ENCODE results near the gene SORCS2.

SORCS2 gene

DNA sequence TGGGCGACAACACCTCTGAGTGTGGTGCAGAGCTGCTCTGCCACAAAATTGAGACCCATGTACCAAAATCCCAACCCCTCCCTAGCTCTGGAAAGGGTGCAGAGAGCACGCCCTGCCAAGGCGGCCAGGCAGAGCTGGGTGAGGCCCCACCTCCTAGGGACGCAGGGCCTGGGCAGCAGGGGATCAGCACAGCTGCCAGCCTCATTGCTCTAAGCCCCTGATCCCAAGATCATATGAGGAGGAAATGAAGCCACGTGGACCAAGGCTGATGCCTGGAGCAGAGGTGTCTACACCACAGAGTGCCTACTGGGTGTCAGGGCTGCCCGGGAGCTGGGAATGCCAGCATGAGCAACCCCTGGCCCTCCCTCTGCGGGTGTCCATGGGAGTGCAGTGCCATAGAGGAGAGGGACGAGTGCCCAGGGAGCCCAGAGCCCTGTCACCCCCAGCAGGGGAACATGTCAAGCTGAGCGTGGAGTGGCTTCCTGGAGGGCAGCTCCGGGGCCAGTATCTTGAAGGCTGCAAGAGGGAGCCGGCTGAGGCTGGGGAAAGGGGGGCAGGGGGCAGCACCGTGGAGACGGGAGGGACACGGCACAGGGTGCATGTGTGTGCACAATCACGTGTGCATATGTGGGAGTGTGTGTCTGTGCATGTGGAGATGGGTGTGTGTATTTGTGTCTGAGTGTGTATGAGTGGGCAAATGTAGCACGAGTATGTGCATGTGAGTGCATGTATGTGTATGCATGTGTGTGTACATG lies 306.3 kb downstream of the SORCS2 start:
- H3K9ac ChIP-seq (ENCODE audit: low read depth, low read length) = no peak overlapping the region
- 80% methylated on average over 16 of the region's 16 CpGs for WGBS
- H3K4me1 ChIP-seq (ENCODE audit: insufficient read depth, low read length) = no peaks in the 10 kb centered on the region
- no peaks in the 10 kb centered on the region; the same call in 1 of the 2 replicates for H3K27me3 ChIP-seq (ENCODE audit: insufficient read depth, low read length)
- no peaks in the 10 kb centered on the region for H3K36me3 ChIP-seq (ENCODE audit: insufficient read depth, low read length)
- H3K9me3 ChIP-seq (ENCODE audit: insufficient read depth, low read depth, low read length) = no peaks in the 10 kb centered on the region
- no peak overlapping the region for H3K27ac ChIP-seq (ENCODE audit: low read depth, low read length)
- no peak overlapping the region for H3K4me3 ChIP-seq (ENCODE audit: low read length)

DNA sequence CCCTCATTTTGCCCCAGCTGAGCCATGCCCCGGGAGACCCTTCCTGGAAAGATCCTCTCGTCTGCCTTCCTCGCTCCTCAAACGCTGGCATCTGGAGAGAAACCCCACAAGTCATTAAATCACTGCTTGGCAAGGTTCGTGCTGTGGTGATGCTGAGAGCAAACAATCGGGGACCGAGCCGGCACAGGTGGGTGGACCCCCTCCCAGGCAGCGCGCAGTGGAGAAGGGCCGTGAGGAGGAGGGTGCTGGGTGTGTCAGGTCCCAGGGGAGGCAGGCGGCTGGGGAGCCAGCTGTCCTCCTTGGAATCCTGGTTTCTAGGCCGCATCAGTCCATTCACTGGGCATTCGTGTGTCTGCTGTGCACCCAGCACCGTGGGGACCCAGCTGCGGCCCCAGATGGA lies 307.3 kb downstream of the SORCS2 start:
- Histone ChIP-seq H3K4me1 (ENCODE audit: insufficient read depth, low read length) (no peaks in the 10 kb centered on the region), H3K27me3 (ENCODE audit: insufficient read depth, low read length) (no peaks in the 10 kb centered on the region; the same call in 1 of the 2 replicates), H3K9ac (ENCODE audit: low read depth, low read length) (no peak overlapping the region), H3K9me3 (ENCODE audit: insufficient read depth, low read depth, low read length) (no peaks in the 10 kb centered on the region), H3K27ac (ENCODE audit: low read depth, low read length) (no peak overlapping the region), H3K4me3 (ENCODE audit: low read length) (no peak overlapping the region), H3K36me3 (ENCODE audit: insufficient read depth, low read length) (no peaks in the 10 kb centered on the region)
- 92% methylated on average over 16 of the region's 16 CpGs for WGBS

DNA sequence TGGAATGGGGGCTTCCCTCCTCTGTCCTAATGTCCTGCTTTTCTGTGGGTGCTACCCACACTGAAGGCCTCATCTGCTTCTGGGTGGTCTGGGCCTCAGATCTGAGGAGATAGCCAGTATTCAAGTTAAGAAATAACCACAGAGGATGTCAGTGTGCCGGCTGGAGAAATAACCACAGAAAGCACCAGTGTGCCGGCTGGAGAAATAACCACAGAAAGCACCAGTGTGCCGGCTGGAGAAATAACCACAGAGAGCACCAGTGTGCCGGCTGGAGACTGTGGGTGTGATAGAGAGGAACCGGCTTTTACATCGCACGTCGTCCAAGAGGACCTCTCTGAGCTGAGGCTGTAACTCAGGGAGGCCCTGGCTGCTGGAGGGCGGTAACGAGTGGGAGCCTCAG lies 308.1 kb downstream of the SORCS2 start:
- no peaks in the 10 kb centered on the region; the same call in 1 of the 2 replicates for H3K27me3 ChIP-seq (ENCODE audit: insufficient read depth, low read length)
- H3K27ac ChIP-seq (ENCODE audit: low read depth, low read length) = no peak overlapping the region
- 82% methylated on average over 10 of the region's 10 CpGs for WGBS
- no peaks in the 10 kb centered on the region for H3K36me3 ChIP-seq (ENCODE audit: insufficient read depth, low read length)
- no peak overlapping the region for H3K9ac ChIP-seq (ENCODE audit: low read depth, low read length)
- H3K4me1 ChIP-seq (ENCODE audit: insufficient read depth, low read length) = no peaks in the 10 kb centered on the region
- H3K4me3 ChIP-seq (ENCODE audit: low read length) = no peak overlapping the region
- H3K9me3 ChIP-seq (ENCODE audit: insufficient read depth, low read depth, low read length) = no peaks in the 10 kb centered on the region

DNA sequence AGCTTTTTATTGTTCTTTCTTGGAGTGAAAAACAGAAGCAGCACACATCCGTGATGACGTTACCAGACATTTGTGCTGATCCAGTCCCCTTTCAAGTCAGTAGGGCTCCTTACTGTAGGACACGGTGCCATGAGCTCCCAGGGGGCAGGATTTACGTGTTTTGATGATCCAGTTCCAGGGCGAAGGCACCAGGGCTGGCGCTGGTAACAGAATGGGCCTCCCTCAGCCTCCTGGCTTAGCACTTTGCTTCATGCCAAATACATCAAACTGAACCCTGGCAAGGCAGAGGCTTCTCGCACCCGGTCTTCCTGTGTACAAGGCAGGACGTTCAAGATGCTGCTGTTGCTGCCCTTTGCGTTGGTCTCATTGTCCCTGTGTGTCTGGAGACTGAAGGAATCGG lies 309.0 kb downstream of the SORCS2 start:
- Histone ChIP-seq H3K27ac (ENCODE audit: low read depth, low read length) (no peak overlapping the region), H3K4me1 (ENCODE audit: insufficient read depth, low read length) (no peaks in the 10 kb centered on the region), H3K27me3 (ENCODE audit: insufficient read depth, low read length) (no peaks in the 10 kb centered on the region; the same call in 1 of the 2 replicates), H3K9ac (ENCODE audit: low read depth, low read length) (no peak overlapping the region), H3K4me3 (ENCODE audit: low read length) (no peak overlapping the region), H3K36me3 (ENCODE audit: insufficient read depth, low read length) (no peaks in the 10 kb centered on the region), H3K9me3 (ENCODE audit: insufficient read depth, low read depth, low read length) (no peaks in the 10 kb centered on the region)
- WGBS = 91% methylated on average over 11 of the region's 11 CpGs

DNA sequence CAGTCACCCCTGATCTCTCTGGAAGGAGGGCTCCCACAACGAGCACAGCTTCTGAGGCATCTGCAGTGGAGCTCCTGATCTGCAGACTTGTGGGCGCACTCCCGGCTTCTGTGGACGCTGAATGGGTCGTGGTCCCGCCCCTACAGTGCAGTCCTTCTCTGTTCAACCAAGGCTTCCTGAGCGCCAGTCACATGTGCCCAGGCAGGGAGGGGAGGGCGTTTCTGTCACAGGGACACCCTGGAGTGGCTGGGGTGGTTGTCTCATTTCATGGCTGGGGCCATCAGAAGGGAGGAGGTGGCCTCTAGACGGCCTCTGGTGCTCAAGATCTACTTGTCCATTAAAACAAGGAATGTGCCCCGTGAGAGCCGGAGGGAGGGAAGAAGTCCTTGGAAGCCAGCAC lies 309.5 kb downstream of the SORCS2 start:
- H3K4me1 ChIP-seq (ENCODE audit: insufficient read depth, low read length) = no peaks in the 10 kb centered on the region
- 74% methylated on average over 11 of the region's 11 CpGs for WGBS
- H3K4me3 ChIP-seq (ENCODE audit: low read length) = no peak overlapping the region
- H3K9me3 ChIP-seq (ENCODE audit: insufficient read depth, low read depth, low read length) = no peaks in the 10 kb centered on the region
- no peaks in the 10 kb centered on the region for H3K36me3 ChIP-seq (ENCODE audit: insufficient read depth, low read length)
- no peak overlapping the region for H3K9ac ChIP-seq (ENCODE audit: low read depth, low read length)
- H3K27ac ChIP-seq (ENCODE audit: low read depth, low read length) = no peak overlapping the region
- H3K27me3 ChIP-seq (ENCODE audit: insufficient read depth, low read length) = no peaks in the 10 kb centered on the region; the same call in 1 of the 2 replicates

DNA sequence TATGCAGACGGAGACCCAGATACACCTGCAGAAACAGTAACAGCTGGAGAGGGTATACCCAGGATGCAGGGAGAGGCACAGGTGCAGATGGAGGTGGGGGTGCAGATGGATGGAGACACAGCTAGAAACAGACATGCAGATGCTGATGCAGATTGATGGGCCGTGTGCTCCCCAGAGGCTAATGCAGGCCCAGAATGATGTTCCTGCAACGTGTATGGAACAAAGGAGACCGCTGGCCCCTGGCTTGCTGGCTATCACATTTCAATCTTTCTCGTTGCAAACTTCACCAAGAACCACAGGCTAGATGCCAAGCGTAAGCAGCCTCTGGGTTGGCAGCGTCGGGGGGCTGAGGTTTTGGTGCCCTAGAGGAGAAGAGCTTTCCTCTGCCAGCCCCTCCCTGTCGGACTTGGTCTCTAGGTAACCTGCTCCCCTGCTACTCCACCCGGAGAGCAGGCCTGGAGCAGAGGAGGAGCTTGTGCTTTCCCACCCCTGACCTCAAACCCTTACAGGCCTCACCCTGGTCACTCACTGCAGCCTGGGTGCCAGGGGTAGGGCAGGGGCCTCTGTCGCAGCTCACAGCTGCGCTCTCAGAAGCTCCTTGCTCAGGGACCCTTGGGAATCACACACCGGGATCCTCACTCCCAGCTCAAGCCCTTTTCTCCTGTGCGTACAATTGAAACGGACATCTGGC lies 311.4 kb downstream of the SORCS2 start:
- Histone ChIP-seq H3K9ac (ENCODE audit: low read depth, low read length) (no peak overlapping the region), H3K9me3 (ENCODE audit: insufficient read depth, low read depth, low read length) (no peaks in the 10 kb centered on the region), H3K27me3 (ENCODE audit: insufficient read depth, low read length) (no peaks in the 10 kb centered on the region), H3K27ac (ENCODE audit: low read depth, low read length) (no peak overlapping the region), H3K4me1 (ENCODE audit: insufficient read depth, low read length) (no peaks in the 10 kb centered on the region), H3K4me3 (ENCODE audit: low read length) (no peak overlapping the region), H3K36me3 (ENCODE audit: insufficient read depth, low read length) (no peaks in the 10 kb centered on the region)
- WGBS = 84% methylated on average over 15 of the region's 15 CpGs

DNA sequence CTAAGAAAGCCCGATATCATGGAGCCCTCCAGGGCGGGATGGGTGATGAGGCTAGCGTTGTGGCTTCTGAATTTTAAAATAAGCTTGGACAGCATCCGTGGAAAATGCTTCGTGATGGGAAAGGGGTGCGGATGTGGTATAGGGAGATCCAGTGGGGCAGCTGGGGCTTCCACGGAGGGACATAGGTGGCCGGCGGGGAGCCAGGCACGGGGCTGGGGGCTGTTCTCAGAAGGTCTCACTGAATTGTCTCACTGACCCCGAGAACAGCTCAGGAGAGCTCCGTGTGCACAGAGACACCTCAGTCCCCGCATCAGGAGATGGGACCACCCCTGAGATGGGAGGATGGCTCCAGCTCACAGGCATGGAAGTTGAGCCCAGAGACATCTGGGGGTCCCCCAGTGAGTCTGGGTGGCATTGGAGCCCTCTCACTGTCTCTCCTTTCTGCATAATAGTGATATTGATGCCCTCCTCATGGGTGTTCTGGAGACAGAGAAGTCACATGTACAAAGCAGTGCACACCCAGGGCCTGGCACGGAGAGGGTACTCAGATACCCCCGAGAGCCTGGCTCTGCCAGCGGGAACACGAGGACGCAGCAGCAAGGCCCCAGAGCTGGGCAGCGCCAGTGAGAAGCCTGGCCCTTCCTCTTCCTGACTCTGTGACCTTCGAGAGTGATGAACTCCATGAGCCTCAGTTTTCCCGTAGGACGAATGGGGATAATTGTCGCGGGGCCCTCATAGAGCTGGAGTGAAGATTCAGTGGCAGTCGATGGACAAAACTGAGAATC lies 313.0 kb downstream of the SORCS2 start:
- Histone ChIP-seq H3K4me3 (ENCODE audit: low read length) (no peak overlapping the region), H3K27me3 (ENCODE audit: insufficient read depth, low read length) (no peaks in the 10 kb centered on the region), H3K9me3 (ENCODE audit: insufficient read depth, low read depth, low read length) (no peaks in the 10 kb centered on the region), H3K4me1 (ENCODE audit: insufficient read depth, low read length) (no peaks in the 10 kb centered on the region), H3K27ac (ENCODE audit: low read depth, low read length) (no peak overlapping the region), H3K9ac (ENCODE audit: low read depth, low read length) (no peak overlapping the region), H3K36me3 (ENCODE audit: insufficient read depth, low read length) (no peaks in the 10 kb centered on the region)
- 93% methylated on average over 25 of the region's 25 CpGs for WGBS

DNA sequence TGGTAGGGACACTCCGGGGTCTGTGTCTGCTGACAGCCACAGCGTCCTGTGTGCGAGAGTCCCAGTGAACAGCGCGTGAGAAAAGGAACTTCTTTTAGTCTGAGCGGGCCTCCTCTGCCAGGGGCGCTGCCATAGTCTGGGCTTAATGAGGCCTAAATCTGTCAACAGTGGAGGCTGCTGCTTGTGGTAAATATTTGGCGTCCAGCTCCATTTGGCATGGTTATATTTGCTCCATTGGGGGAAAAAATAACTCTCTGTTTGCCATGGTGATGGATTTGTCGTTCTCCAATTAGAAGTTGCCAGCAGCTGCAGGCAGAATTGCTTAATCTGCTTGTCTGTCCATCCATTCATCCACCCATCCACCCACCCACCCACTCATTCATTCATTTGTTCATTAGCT lies 313.8 kb downstream of the SORCS2 start:
- Histone ChIP-seq H3K9ac (ENCODE audit: low read depth, low read length) (no peak overlapping the region), H3K4me3 (ENCODE audit: low read length) (no peak overlapping the region), H3K36me3 (ENCODE audit: insufficient read depth, low read length) (no peaks in the 10 kb centered on the region), H3K4me1 (ENCODE audit: insufficient read depth, low read length) (no peaks in the 10 kb centered on the region), H3K9me3 (ENCODE audit: insufficient read depth, low read depth, low read length) (no peaks in the 10 kb centered on the region), H3K27ac (ENCODE audit: low read depth, low read length) (no peak overlapping the region), H3K27me3 (ENCODE audit: insufficient read depth, low read length) (no peaks in the 10 kb centered on the region)
- WGBS = 95% methylated on average over 9 of the region's 9 CpGs

DNA sequence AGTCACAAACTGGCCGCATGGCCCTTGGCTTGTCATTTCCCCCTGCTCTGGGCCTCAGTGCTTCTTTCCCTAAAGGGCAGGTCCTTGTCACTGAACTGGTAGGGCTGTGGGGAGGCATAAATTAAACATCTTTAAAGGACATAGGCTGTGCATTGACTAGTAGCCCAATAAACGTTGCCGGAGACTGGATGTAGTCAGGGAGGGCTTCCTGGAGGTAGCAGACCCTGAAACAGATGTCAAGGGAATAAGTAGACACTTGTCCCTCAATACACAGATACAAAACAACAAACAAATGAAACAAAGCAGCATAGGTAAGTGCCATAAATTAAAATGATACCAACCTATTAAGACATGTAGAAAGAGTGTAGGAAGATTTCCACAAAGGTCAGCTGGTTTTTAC lies 314.2 kb downstream of the SORCS2 start:
- Histone ChIP-seq H3K27ac (ENCODE audit: low read depth, low read length) (no peak overlapping the region), H3K27me3 (ENCODE audit: insufficient read depth, low read length) (no peaks in the 10 kb centered on the region)
- 93% methylated on average over 3 of the region's 3 CpGs for WGBS

DNA sequence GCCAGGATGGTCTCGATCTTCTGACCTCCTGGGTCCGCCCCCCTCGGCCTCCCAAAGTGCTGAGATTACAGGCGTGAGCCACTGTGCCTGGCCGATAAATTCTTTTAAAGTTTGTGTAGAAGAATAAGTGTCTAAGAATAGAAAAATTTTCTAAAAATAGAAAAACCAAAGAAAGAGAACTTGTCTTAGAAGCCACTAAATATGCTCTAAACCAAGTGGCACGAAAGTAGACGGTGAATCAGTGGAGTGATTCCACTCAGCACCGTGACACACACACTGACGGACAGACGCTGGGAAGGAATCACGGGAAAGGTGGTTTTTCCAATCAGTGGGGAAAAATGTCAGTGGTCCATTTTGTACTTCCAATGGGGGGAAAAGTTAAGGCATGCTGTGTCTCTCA lies 315.0 kb downstream of the SORCS2 start:
- H3K9ac ChIP-seq (ENCODE audit: low read depth, low read length) = no peak overlapping the region
- no peaks in the 10 kb centered on the region for H3K4me1 ChIP-seq (ENCODE audit: insufficient read depth, low read length)
- H3K4me3 ChIP-seq (ENCODE audit: low read length) = no peak overlapping the region
- no peaks in the 10 kb centered on the region for H3K27me3 ChIP-seq (ENCODE audit: insufficient read depth, low read length)
- WGBS = 92% methylated on average over 11 of the region's 11 CpGs
- no peaks in the 10 kb centered on the region for H3K36me3 ChIP-seq (ENCODE audit: insufficient read depth, low read length)
- no peaks in the 10 kb centered on the region for H3K9me3 ChIP-seq (ENCODE audit: insufficient read depth, low read depth, low read length)
- no peak overlapping the region for H3K27ac ChIP-seq (ENCODE audit: low read depth, low read length)

More for the DNA sequence above, 314.2 kb downstream of the SORCS2 start:
- H3K36me3 ChIP-seq (ENCODE audit: insufficient read depth, low read length) = no peaks in the 10 kb centered on the region
- H3K4me1 ChIP-seq (ENCODE audit: insufficient read depth, low read length) = no peaks in the 10 kb centered on the region
- H3K4me3 ChIP-seq (ENCODE audit: low read length) = no peak overlapping the region
- H3K9ac ChIP-seq (ENCODE audit: low read depth, low read length) = no peak overlapping the region
- H3K9me3 ChIP-seq (ENCODE audit: insufficient read depth, low read depth, low read length) = no peaks in the 10 kb centered on the region

DNA sequence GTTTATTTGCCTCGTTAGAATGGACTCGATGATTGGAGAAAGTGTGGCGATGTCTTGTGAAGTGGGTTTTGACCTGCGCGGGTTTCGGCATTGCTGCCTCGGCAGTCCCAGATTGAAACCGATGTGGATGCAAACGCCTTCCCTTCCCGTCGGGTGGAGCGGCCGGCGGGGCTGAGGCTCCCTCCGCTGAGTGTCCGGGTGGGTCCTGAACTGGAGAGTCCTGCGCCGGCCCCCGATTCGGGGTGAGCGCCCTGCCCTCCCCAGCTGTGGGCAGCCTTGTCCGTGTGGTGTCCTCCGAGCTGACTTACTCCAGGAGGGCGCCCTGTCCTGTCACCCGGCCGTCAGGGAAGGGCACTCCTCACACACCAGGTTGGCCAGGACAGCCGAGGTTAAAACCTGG lies 317.7 kb downstream of the SORCS2 start:
- 91% methylated on average over 27 of the region's 27 CpGs for WGBS
- Histone ChIP-seq H3K27ac (ENCODE audit: low read depth, low read length) (no peak overlapping the region), H3K9me3 (ENCODE audit: insufficient read depth, low read depth, low read length) (no peaks in the 10 kb centered on the region), H3K9ac (ENCODE audit: low read depth, low read length) (no peak overlapping the region), H3K4me3 (ENCODE audit: low read length) (no peak overlapping the region), H3K36me3 (ENCODE audit: insufficient read depth, low read length) (no peaks in the 10 kb centered on the region), H3K4me1 (ENCODE audit: insufficient read depth, low read length) (no peaks in the 10 kb centered on the region), H3K27me3 (ENCODE audit: insufficient read depth, low read length) (no peaks in the 10 kb centered on the region)

Measured in HUES64 (cell line).